Adrenal gland (tissue), 5 donors: ENCODE data around the gene PLEKHD1.

Source experiments
- POLR2A ChIP-seq, 2 donors: fragments of 450-650 bp; IDR thresholded peaks; one replicate each; pipeline ENCODE4 v1.6.1; 2017; ENCODE audit warnings: antibody characterized with exemption in 2 of 2, mild to moderate bottlenecking in 2 of 2, moderate library complexity in 1 of 2
- TF ChIP-seq, protein P1 (sequence below), 6 experiments: fragments of 450-650 bp in 4 of 6; fragments of 200-600 bp in 2 of 6; sonication (generic) in 1 of 6; IDR thresholded peaks; 1 replicate in 5 of 6; 2 replicates in 1 of 6; pipeline versions ENCODE4 v1.5.1 to v1.8.0; 2016 to 2021; ENCODE audit warnings: antibody characterized with exemption in 6 of 6, mild to moderate bottlenecking in 2 of 6, moderate library complexity in 1 of 6
- donor health status: DM: no; HTN: no; CAD: no.

DNA sequence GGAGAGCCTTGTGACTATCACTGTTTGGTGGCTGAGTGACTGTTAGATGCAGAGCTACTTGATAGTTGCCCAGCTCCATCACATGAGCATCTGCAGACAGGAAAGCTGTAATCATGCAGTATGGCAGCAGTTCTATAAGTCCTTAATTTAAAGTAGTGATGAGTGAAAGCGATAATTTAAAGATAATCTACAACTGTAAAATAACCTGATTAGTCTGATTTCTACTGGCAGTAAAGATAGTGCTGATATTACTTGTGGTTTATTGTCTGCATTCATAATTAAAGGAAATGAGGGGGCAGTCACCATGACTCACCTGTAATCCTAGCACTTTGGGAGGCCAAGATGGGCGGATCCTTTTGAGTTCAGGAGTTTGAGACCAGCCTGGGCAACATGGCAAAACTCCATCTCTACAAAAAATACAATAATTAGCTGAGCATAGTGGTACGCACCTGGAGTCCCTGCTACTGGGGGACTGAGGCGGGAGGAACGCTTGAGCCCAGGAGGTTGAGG, 41.2 kb upstream of the PLEKHD1 start:
- TF ChIP-seq POLR2A (IDR thresholded peaks at IDR 0.05), result no peak
- TF ChIP-seq, protein P1, sequence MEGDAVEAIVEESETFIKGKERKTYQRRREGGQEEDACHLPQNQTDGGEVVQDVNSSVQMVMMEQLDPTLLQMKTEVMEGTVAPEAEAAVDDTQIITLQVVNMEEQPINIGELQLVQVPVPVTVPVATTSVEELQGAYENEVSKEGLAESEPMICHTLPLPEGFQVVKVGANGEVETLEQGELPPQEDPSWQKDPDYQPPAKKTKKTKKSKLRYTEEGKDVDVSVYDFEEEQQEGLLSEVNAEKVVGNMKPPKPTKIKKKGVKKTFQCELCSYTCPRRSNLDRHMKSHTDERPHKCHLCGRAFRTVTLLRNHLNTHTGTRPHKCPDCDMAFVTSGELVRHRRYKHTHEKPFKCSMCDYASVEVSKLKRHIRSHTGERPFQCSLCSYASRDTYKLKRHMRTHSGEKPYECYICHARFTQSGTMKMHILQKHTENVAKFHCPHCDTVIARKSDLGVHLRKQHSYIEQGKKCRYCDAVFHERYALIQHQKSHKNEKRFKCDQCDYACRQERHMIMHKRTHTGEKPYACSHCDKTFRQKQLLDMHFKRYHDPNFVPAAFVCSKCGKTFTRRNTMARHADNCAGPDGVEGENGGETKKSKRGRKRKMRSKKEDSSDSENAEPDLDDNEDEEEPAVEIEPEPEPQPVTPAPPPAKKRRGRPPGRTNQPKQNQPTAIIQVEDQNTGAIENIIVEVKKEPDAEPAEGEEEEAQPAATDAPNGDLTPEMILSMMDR (IDR thresholded peaks at IDR 0.05), result no peak
